HUES64 (cell line): Measurements from ENCODE around the gene MYRIP.
"Not testable (repeated sequence)": the region's sequence is repeated elsewhere in the genome, so short reads cannot be mapped to it uniquely, and the experiment has no call there.

Source experiments
- H3K27ac ChIP-seq: 2 replicates; pipeline ENCODE4 v1.7.0; 2013; ENCODE audit warnings: low read depth, low read length, inconsistent platforms
- H3K27me3 ChIP-seq: 2 replicates; pipeline ENCODE4 v1.6.1; 2013; ENCODE audit warnings: mild to moderate bottlenecking, low read length; ENCODE audit not compliant: insufficient read depth
- H3K36me3 ChIP-seq: 2 replicates; pipeline ENCODE4 v1.6.1; 2013; ENCODE audit warnings: mild to moderate bottlenecking, low read length; ENCODE audit not compliant: insufficient read depth
- H3K4me1 ChIP-seq: 2 replicates; pipeline ENCODE4 v1.6.1; 2013; ENCODE audit warnings: mild to moderate bottlenecking, low read length, moderate library complexity; ENCODE audit not compliant: insufficient read depth
- H3K4me3 ChIP-seq: 2 replicates; pipeline ENCODE4 v1.5.1; 2013; ENCODE audit warnings: mild to moderate bottlenecking, low read length, moderate library complexity
- H3K9ac ChIP-seq: 2 replicates; pipeline ENCODE4 v1.6.1; 2013; ENCODE audit warnings: mild to moderate bottlenecking, low read depth, low read length
- H3K9me3 ChIP-seq: 2 replicates; pipeline ENCODE4 v1.6.1; 2013; ENCODE audit warnings: low read depth, low read length; ENCODE audit not compliant: insufficient read depth
- WGBS: fragments of 150-250, 120-280 bp; methylation state at CpG from one replicate; pipeline ENCODE4 v1.1.7; 2013; ENCODE audit warnings: missing lambda C conversion rate; 5-methylcytosine and 5-hydroxymethylcytosine counted together

MYRIP gene

GRCh38 chr3:40012381-40012780 is 203.0 kb downstream of the MYRIP start:
- no peaks in the 10 kb centered on the region for H3K36me3 ChIP-seq
- H3K27me3 ChIP-seq: no peaks in the 10 kb centered on the region
- H3K4me3 ChIP-seq: no peak overlapping the region
- H3K9me3 ChIP-seq: no peaks in the 10 kb centered on the region
- H3K9ac ChIP-seq: no peak overlapping the region
- no peaks in the 10 kb centered on the region for H3K4me1 ChIP-seq
- 71% methylated on average over 3 of the region's 3 CpGs for WGBS
- H3K27ac ChIP-seq: no peak overlapping the region

- no peaks in the 10 kb centered on the region for H3K9me3 ChIP-seq
- no peak overlapping the region for H3K27ac ChIP-seq
- no peaks in the 10 kb centered on the region for H3K36me3 ChIP-seq
- no peak overlapping the region for H3K9ac ChIP-seq
- H3K4me1 ChIP-seq: no peaks in the 10 kb centered on the region
- WGBS: 60% methylated on average over 3 of the region's 3 CpGs
- H3K4me3 ChIP-seq: no peak overlapping the region
- H3K27me3 ChIP-seq: no peaks in the 10 kb centered on the region
These were observed 207.0 kb downstream of the MYRIP start for GRCh38 chr3:40016391-40016790.

GRCh38 chr3:40018369-40018768 is 209.0 kb downstream of the MYRIP start:
- WGBS: 90% methylated on average over 2 of the region's 2 CpGs
- H3K9me3 ChIP-seq: 0 out of 2 replicates have a peak, but pooled peaks cover 1% of the 10 kb centered on the region
- no peaks in the 10 kb centered on the region for H3K36me3 ChIP-seq
- H3K4me1 ChIP-seq: peaks cover 4% of the 10 kb centered on the region; the same call in 1 of the 2 replicates
- no peak overlapping the region for H3K9ac ChIP-seq
- H3K4me3 ChIP-seq: no peak overlapping the region
- H3K27me3 ChIP-seq: no peaks in the 10 kb centered on the region
- H3K27ac ChIP-seq: no peak overlapping the region

GRCh38 chr3:40019376-40019775 is 210.0 kb downstream of the MYRIP start:
- H3K9me3 ChIP-seq: peaks cover 8% of the 10 kb centered on the region; the same call in 1 of the 2 replicates
- no peak overlapping the region for H3K4me3 ChIP-seq
- peaks cover 4% of the 10 kb centered on the region; the same call in 1 of the 2 replicates for H3K4me1 ChIP-seq
- H3K36me3 ChIP-seq: no peaks in the 10 kb centered on the region
- H3K27ac ChIP-seq: no peak overlapping the region
- H3K27me3 ChIP-seq: no peaks in the 10 kb centered on the region
- 98% methylated on average over 2 of the region's 3 CpGs for WGBS
- H3K9ac ChIP-seq: no peak overlapping the region

- Histone ChIP-seq H3K4me3 (no peak overlapping the region), H3K9me3 (peaks cover 17% of the 10 kb centered on the region), H3K9ac (no peak overlapping the region), H3K36me3 (no peaks in the 10 kb centered on the region), H3K27me3 (no peaks in the 10 kb centered on the region), H3K27ac (no peak overlapping the region), H3K4me1 (peaks cover 4% of the 10 kb centered on the region; the same call in 1 of the 2 replicates)
- WGBS: 95% methylated on average over 2 of the region's 2 CpGs
These were observed 211.3 kb downstream of the MYRIP start for GRCh38 chr3:40020689-40021088.

- 57% methylated on average over 1 of the region's 1 CpG for WGBS
- peaks cover 4% of the 10 kb centered on the region; the same call in 1 of the 2 replicates for H3K4me1 ChIP-seq
- H3K4me3 ChIP-seq: no peak overlapping the region
- H3K27ac ChIP-seq: no peak overlapping the region
- H3K36me3 ChIP-seq: no peaks in the 10 kb centered on the region
- H3K9me3 ChIP-seq: peaks cover 19% of the 10 kb centered on the region
- no peaks in the 10 kb centered on the region for H3K27me3 ChIP-seq
- H3K9ac ChIP-seq: no peak overlapping the region
These were observed 211.9 kb downstream of the MYRIP start for GRCh38 chr3:40021338-40021737.

GRCh38 chr3:40022297-40022827 is 213.0 kb downstream of the MYRIP start:
- H3K9ac ChIP-seq: no peak overlapping the region
- H3K4me1 ChIP-seq: peaks cover 4% of the 10 kb centered on the region; the same call in 1 of the 2 replicates
- H3K36me3 ChIP-seq: no peaks in the 10 kb centered on the region
- H3K27ac ChIP-seq: no peak overlapping the region
- WGBS: 65% methylated on average over 4 of the region's 4 CpGs
- peaks cover 27% of the 10 kb centered on the region for H3K9me3 ChIP-seq
- H3K27me3 ChIP-seq: no peaks in the 10 kb centered on the region
- H3K4me3 ChIP-seq: no peak overlapping the region

GRCh38 chr3:40024526-40024925 is 215.1 kb downstream of the MYRIP start:
- H3K27me3 ChIP-seq: no peaks in the 10 kb centered on the region
- H3K9ac ChIP-seq: no peak overlapping the region
- H3K4me3 ChIP-seq: no peak overlapping the region
- H3K9me3 ChIP-seq: peaks cover 27% of the 10 kb centered on the region
- H3K27ac ChIP-seq: no peak overlapping the region
- 91% methylated on average over 2 of the region's 2 CpGs for WGBS
- peaks cover 4% of the 10 kb centered on the region; the same call in 1 of the 2 replicates for H3K4me1 ChIP-seq
- H3K36me3 ChIP-seq: no peaks in the 10 kb centered on the region

- WGBS: 91% methylated on average over 9 of the region's 9 CpGs
- H3K36me3 ChIP-seq, H3K27ac ChIP-seq, H3K27me3 ChIP-seq, H3K9ac ChIP-seq, H3K4me1 ChIP-seq, H3K4me3 ChIP-seq: not testable (repeated sequence)
- H3K9me3 ChIP-seq: peaks cover 27% of the 10 kb centered on the region
These were observed 216.5 kb downstream of the MYRIP start for GRCh38 chr3:40025892-40026291.

- Histone ChIP-seq H3K36me3 (no peaks in the 10 kb centered on the region), H3K9ac (no peak overlapping the region), H3K4me1 (no peaks in the 10 kb centered on the region), H3K4me3 (no peak overlapping the region), H3K27ac (no peak overlapping the region), H3K9me3 (no peaks in the 10 kb centered on the region), H3K27me3 (no peaks in the 10 kb centered on the region)
- WGBS: 100% methylated on average over 3 of the region's 4 CpGs
These were observed 225.8 kb downstream of the MYRIP start for GRCh38 chr3:40035177-40035576.

GRCh38 chr3:40037582-40037981 is 228.2 kb downstream of the MYRIP start:
- H3K27me3 ChIP-seq: no peaks in the 10 kb centered on the region
- peak overlapping the region; percentile 57; the same call in 1 of the 2 replicates for H3K27ac ChIP-seq
- H3K4me1 ChIP-seq: no peaks in the 10 kb centered on the region
- no peaks in the 10 kb centered on the region for H3K9me3 ChIP-seq
- H3K4me3 ChIP-seq: no peak overlapping the region
- H3K36me3 ChIP-seq: no peaks in the 10 kb centered on the region
- no peak overlapping the region for H3K9ac ChIP-seq
